Thoracic aorta (tissue), 2 donors: ENCODE data around the gene PLEKHN1. TPM values are rescaled to one million over a fixed set of nuclear protein-coding genes. Genes with fewer than 3 reads are reported as not detected.
"Not testable (repeated sequence)": the region's sequence is repeated elsewhere in the genome, so short reads cannot be mapped to it uniquely, and the experiment has no call there.

Experiments used
- ATAC-seq: fragments of 150-250 bp; one replicate; pipeline ENCODE4 v1.8.0; 2017; ENCODE audit warnings: low read depth; ENCODE audit not compliant: insufficient number of reproducible peaks, low FRiP score
- DNase-seq: peaks from one replicate; pipeline ENCODE4 v3.0.0-alpha.2; 2020; ENCODE audit warnings: low spot score
- H3K27ac ChIP-seq, 2 donors: fragments of 200-600 bp; sonication (generic); 1 replicate in 1 of 2; 2 replicates in 1 of 2; pipeline ENCODE4 v1.5.1; 2016; ENCODE audit warnings: mild to moderate bottlenecking in 2 of 2, moderate library complexity in 2 of 2
- H3K27me3 ChIP-seq: fragments of 200-600 bp; sonication (generic); replicated peaks from 2 replicates; pipeline ENCODE4 v1.6.0; 2016; ENCODE audit warnings: mild to moderate bottlenecking; ENCODE audit not compliant: insufficient read depth
- H3K36me3 ChIP-seq: fragments of 200-600 bp; sonication (generic); one replicate; pipeline ENCODE4 v1.5.1; 2016
- H3K4me1 ChIP-seq, 2 donors: fragments of 200-600 bp; sonication (generic); 1 replicate in 1 of 2; 2 replicates in 1 of 2; pipeline versions ENCODE4 v1.5.1 to v1.6.0; 2016; ENCODE audit warnings: low read depth in 2 of 2, mild to moderate bottlenecking in 1 of 2; ENCODE audit not compliant: control insufficient read depth in 1 of 2
- H3K4me3 ChIP-seq: fragments of 200-600 bp; sonication (generic); 2 replicates; pipeline ENCODE4 v1.5.1; 2016; ENCODE audit warnings: mild to moderate bottlenecking
- H3K9me3 ChIP-seq: fragments of 200-600 bp; sonication (generic); 2 replicates; pipeline ENCODE4 v1.5.1; 2016
- total RNA-seq, 2 donors: library from RNA; depleted of rRNA; stranded (reverse); fragments of >200 nt; gene quantifications; one replicate each; pipeline versions ENCODE4 v1.1.0 to v1.2.3, GENCODE V29; 2016
- TF ChIP-seq, protein P1 (sequence below): fragments of 200-600 bp; sonication (generic); IDR thresholded peaks from one replicate; pipeline ENCODE4 v1.5.1; 2019; ENCODE audit warnings: antibody characterized with exemption

Gene PLEKHN1
- total RNA-seq, 2 donors from 2014 or later, result 0.27 TPM; not detected in 1

DNA sequence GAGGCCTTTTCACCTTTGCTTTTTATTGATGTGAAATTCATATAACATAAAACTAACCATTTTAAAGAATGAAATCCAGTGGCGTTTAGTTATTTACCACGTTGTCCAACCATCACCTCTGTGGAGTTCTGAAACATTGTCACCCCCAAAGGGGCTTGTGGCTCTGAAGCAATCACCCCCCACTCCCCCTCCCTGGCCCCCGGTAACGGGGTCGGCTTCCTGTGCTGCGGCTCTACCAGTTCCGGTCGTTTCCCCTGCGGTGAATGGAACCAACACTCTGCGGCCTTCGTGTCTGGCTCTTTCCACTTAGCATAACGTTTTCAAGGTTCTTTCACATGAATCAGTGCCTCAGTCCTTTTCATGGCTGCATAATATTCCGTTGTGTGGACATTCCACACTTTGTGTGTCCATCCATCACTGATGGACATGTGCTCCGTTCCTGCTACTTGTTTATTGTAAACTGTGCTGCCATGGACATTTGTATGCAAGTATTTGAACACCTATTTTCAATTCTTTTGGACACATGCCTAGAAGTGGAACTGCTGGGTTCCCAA is 45.2 kb downstream of the PLEKHN1 start:
- H3K36me3 ChIP-seq, result no peaks in the 10 kb centered on the region
- no peaks in the 10 kb centered on the region for H3K27me3 ChIP-seq
- H3K4me1 ChIP-seq, result peaks cover 7 to 16% of the 10 kb centered on the region in 2 donors
- TF ChIP-seq, protein P1, sequence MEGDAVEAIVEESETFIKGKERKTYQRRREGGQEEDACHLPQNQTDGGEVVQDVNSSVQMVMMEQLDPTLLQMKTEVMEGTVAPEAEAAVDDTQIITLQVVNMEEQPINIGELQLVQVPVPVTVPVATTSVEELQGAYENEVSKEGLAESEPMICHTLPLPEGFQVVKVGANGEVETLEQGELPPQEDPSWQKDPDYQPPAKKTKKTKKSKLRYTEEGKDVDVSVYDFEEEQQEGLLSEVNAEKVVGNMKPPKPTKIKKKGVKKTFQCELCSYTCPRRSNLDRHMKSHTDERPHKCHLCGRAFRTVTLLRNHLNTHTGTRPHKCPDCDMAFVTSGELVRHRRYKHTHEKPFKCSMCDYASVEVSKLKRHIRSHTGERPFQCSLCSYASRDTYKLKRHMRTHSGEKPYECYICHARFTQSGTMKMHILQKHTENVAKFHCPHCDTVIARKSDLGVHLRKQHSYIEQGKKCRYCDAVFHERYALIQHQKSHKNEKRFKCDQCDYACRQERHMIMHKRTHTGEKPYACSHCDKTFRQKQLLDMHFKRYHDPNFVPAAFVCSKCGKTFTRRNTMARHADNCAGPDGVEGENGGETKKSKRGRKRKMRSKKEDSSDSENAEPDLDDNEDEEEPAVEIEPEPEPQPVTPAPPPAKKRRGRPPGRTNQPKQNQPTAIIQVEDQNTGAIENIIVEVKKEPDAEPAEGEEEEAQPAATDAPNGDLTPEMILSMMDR, result no peak
- H3K4me3 ChIP-seq, result no peak overlapping the region
- H3K27ac ChIP-seq, result no peak overlapping the region
- DNase-seq (no peak), ATAC-seq (no peak)
- H3K9me3 ChIP-seq, result no peaks in the 10 kb centered on the region

DNA sequence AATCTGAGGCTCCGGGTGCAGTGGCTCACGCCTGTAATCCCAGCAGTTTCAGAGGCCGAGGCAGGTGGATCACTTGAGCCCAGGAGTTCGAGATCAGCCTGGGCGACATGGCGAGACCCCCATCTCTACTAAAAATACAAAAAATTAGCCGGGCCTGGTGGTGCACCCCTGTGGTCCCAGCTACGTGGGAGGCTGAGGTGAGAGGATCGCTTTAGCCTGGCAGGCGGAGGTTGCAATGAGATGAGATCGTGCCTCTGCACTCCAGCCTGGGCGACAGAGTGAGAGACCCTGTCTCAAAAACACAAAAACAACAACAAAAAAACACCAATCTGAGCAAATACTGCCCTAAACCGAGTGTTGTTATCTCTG is 46.4 kb downstream of the PLEKHN1 start:
- Histone ChIP-seq H3K27ac (peak overlapping the region in 1 of 2 donors; percentile 90), H3K4me3 (peak overlapping the region; percentile 82), H3K4me1 (peaks cover 7 to 16% of the 10 kb centered on the region in 2 donors)
- not testable (repeated sequence) for H3K9me3 ChIP-seq, H3K27me3 ChIP-seq, H3K36me3 ChIP-seq, ATAC-seq, DNase-seq

DNA sequence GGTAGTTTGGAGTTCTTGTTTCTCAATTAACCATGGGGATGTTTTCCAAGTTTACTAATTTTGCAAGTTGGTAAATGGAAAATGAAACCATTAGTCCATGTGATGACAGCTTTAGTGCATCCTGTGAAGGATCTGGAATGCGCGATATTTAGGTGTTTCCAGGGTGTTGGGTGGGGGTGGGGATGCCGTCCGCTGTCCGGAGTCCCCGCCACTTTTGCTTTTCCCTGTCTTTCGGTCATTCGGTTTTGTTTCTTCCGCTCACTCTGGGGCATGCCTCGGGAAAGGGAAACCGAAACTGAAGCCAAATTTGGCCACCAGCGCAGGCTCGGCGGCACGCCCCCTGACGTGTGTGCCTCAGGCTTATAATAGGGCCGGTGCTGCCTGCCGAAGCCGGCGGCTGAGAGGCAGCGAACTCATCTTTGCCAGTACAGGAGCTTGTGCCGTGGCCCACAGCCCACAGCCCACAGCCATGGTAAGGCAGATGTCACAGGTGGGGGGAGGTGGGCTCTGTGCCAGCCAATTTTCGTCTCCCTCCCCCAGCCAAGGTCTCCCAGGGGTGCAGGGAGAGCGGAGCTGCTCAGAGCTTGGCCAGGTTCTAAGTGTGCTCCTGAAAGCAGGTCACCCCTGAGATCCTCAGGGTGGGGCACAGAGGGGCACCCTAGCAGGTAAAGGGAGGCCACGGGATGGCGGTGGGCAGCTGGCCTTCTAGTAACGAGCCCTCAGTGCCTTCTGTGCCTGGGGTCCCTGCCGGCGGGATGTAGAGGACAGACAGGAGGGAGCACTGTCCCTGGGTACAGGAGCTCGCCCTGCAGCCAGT is 47.0 kb downstream of the PLEKHN1 start, which contains the start of gene ISG15:
ISG15 (plus strand) TSS at position 393 of the 817 bp plus-strand sequence; CDS start at position 470, 77 bp downstream.
- peak; percentile 63 for ATAC-seq
- DNase-seq, result peak; percentile 63
- Histone ChIP-seq H3K4me3 (peak within 1 kb of the TSS; percentile 82), H3K36me3 (no peaks in the 10 kb centered on the region), H3K4me1 (peaks cover 7 to 16% of the 10 kb centered on the region in 2 donors), H3K27me3 (no peaks in the 10 kb centered on the region), H3K27ac (peak within 1 kb of the TSS; percentile 31 to 90), H3K9me3 (no peaks in the 10 kb centered on the region)
- TF ChIP-seq, protein P1, result no peak

DNA sequence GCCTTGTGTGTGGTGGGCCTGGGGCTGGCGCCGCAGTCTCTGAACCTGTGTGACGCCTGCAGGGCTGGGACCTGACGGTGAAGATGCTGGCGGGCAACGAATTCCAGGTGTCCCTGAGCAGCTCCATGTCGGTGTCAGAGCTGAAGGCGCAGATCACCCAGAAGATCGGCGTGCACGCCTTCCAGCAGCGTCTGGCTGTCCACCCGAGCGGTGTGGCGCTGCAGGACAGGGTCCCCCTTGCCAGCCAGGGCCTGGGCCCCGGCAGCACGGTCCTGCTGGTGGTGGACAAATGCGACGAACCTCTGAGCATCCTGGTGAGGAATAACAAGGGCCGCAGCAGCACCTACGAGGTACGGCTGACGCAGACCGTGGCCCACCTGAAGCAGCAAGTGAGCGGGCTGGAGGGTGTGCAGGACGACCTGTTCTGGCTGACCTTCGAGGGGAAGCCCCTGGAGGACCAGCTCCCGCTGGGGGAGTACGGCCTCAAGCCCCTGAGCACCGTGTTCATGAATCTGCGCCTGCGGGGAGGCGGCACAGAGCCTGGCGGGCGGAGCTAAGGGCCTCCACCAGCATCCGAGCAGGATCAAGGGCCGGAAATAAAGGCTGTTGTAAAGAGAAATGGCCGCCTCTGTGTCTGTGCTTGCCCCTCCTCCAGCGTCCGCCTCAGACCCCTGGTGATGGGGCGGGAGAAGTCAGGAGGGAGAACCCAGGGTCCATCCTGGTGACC is 47.8 kb downstream of the PLEKHN1 start:
- H3K4me1 ChIP-seq, result peaks cover 7 to 20% of the 10 kb centered on the region in 2 donors
- no peaks in the 10 kb centered on the region for H3K36me3 ChIP-seq
- DNase-seq (no peak), ATAC-seq (no peak)
- H3K27ac ChIP-seq, result peak overlapping the region in 1 of 2 donors; percentile 90
- H3K9me3 ChIP-seq, result no peaks in the 10 kb centered on the region
- TF ChIP-seq, protein P1, result no peak
- H3K27me3 ChIP-seq, result no peaks in the 10 kb centered on the region
- H3K4me3 ChIP-seq, result peak overlapping the region; percentile 82

DNA sequence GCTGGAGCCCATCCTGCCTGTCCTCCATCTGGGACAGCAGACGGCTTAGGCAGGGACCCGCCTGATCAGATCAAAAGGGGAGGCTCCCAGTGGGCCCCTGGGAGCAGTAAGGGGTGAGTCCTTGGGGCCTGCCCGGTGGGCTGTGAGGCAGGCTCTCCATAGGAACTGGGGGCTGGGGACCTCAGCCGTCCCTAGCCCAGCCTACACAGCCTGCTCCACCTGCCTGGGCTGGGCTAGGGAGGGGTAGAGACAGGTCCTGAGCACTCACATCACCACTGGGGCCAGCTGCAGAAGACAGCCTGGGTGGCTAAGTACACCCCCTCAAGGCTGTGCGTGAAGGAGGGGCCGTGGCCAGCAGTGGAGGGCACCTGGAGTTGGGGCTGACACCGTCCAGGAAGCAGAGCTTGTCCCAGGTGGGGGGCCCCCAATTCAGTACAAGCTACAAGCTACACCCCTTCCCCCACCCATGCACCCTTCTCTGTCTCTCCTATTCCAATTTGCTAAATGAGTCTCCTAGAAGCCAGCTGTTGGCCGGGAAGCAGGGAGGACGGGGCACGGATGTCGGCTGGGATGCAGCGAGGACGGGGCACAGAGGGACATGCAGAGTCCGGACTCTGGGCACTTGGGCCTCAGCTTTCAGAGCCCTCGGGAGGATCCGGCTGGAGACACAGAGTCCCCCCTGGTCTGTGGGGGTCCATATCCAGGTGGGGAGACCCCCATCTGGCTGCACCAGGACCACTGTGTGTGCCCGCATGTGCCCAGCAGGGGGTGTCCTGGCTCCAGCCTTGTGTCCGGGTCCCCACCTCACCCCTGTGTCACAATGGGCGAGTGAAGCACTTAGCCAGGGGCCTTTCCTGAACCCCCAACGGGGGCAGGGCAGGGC is 48.8 kb downstream of the PLEKHN1 start:
- Histone ChIP-seq H3K36me3 (no peaks in the 10 kb centered on the region), H3K4me3 (no peak overlapping the region), H3K27ac (no peak overlapping the region), H3K9me3 (no peaks in the 10 kb centered on the region), H3K27me3 (no peaks in the 10 kb centered on the region), H3K4me1 (peaks cover 7 to 21% of the 10 kb centered on the region in 2 donors)
- TF ChIP-seq, protein P1, result peak; percentile 10
- DNase-seq, result no peak
- no peak for ATAC-seq

DNA sequence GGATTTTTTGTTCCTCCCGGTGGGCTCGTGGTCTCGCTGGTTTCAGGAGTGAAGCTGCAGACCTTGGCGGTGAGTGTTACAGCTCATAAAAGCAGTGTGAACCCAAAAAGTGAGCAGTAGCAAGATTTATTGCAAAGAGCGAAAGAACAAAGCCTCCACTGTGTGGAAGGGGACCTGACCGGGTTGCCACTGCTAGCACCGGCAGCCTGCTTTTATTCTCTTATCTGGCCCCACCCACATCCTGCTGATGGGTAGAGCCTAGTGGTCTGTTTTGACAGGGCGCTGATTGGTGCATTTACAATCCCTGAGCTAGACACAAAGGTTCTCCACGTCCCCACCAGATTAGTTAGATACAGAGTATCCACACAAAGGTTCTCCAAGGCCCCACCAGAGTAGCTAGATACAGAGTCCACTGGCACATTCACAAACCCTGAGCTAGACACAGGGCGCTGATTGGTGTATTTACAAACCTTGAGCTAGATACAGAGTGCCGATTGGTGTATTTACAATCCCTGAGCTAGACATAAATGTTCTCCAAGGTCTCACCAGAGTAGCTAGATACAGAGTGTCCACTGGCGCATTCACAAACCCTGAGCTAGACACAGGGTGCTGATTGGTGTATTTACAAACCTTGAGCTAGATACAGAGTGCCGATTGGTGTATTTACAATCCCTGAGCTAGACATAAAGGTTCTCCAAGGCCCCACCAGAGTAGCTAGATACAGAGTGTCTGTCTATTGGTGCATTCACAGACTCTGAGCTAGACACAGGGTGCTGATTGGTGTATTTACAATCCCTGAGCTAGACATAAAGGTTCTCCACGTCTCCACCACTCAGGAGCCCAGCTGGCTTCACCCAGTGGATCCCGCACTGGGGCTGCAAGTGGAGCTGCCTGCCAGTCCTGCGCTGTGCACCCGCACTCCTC is 51.4 kb downstream of the PLEKHN1 start:
- H3K4me3 ChIP-seq, ATAC-seq, DNase-seq, H3K36me3 ChIP-seq, H3K9me3 ChIP-seq, H3K27me3 ChIP-seq, H3K27ac ChIP-seq: not testable (repeated sequence)
- H3K4me1 ChIP-seq, result peaks cover 15 to 34% of the 10 kb centered on the region in 2 donors

DNA sequence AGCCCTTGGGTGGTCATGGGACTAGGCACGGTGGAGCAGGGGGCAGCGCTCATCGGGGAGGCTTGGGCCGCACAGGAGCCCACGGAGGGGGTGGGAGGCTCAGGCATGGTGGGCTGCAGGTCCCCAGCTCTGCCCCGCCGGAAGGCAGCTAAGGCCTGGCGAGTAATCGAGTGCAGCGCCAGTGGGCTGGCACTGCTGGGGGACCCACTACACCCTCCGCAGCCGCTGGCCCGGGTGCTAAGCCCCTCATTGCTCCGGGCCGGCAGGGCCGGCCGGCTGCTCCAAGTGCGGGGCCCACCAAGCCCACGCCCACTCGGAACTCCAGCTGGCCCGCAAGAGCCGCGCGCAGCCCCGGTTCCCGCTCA is 52.0 kb downstream of the PLEKHN1 start:
- not testable (repeated sequence) for ATAC-seq, H3K9me3 ChIP-seq, H3K4me3 ChIP-seq, DNase-seq, H3K27me3 ChIP-seq, H3K36me3 ChIP-seq, H3K27ac ChIP-seq
- H3K4me1 ChIP-seq, result peaks cover 15 to 34% of the 10 kb centered on the region in 2 donors
